Endothelial cell of umbilical vein (primary cell): ENCODE measurements around the gene GABPA. TPM values are rescaled to one million over a fixed set of nuclear protein-coding genes. Genes with fewer than 3 reads are reported as not detected.

Experiments used
- BruUV-seq: library from RNA; stranded (reverse); fragments of 400-500 nt; replicated peaks from 2 replicates; lab custom pipeline; 2021; lab: Mats Ljungman, UMichigan
- CTCF ChIA-PET: fragments of 300-600, 350-600 bp; sonication (Branson Sonifier 250); formaldehyde crosslinking; loops from one replicate; lab custom pipeline; 2021; ENCODE audit warnings: antibody characterized with exemption, inconsistent platforms; lab: Charles Lee
- POLR2A ChIA-PET: fragments of 300-600, 350-600 bp; sonication (Branson Sonifier 250); formaldehyde crosslinking; loops from one replicate; lab custom pipeline; 2021; ENCODE audit warnings: antibody characterized with exemption, inconsistent platforms; lab: Charles Lee
- DNase-seq: peaks from one replicate; pipeline ENCODE4 v3.0.0-alpha.2; 2011; ENCODE audit warnings: low read depth, low spot score
- FAIRE-seq: peaks from 2 replicates; lab custom pipeline; 2011; peaks lifted over from hg19 to GRCh38; lab: Jason Lieb, UNC
- H2AFZ ChIP-seq: 2 replicates; pipeline ENCODE4 v1.6.0; 2012; ENCODE audit warnings: low read depth, low read length, control low read depth, inconsistent platforms
- H3K27ac ChIP-seq: 2 replicates; pipeline ENCODE4 v1.5.1; 2011; ENCODE audit warnings: low read depth, mild to moderate bottlenecking, control low read depth, low read length, moderate library complexity; ENCODE audit not compliant: insufficient read depth
- H3K27me3 ChIP-seq, 2 experiments: 2 replicates each; pipeline versions ENCODE4 v1.6.0 to v1.6.1; 2011; ENCODE audit warnings: low read length in 2 of 2, mixed read lengths in 1 of 2; ENCODE audit not compliant: control insufficient read depth in 2 of 2, insufficient read depth in 2 of 2
- H3K36me3 ChIP-seq, 2 experiments: 2 replicates in 1 of 2; 3 replicates in 1 of 2; pipeline ENCODE4 v1.5.1; 2011; ENCODE audit warnings: low read length in 2 of 2, mild to moderate bottlenecking in 1 of 2, moderate library complexity in 1 of 2; ENCODE audit not compliant: control insufficient read depth in 2 of 2, insufficient read depth in 2 of 2; ENCODE audit errors: extremely low read depth in 1 of 2
- H3K4me1 ChIP-seq: 3 replicates; pipeline ENCODE4 v1.5.1; 2011; ENCODE audit warnings: mild to moderate bottlenecking, low read length; ENCODE audit not compliant: control insufficient read depth, insufficient read depth; ENCODE audit errors: extremely low read depth
- H3K4me2 ChIP-seq: 2 replicates; pipeline ENCODE4 v1.6.1; 2011; ENCODE audit warnings: low read length, control low read depth, mixed read lengths; ENCODE audit not compliant: insufficient read depth
- H3K4me3 ChIP-seq, 3 experiments: fragments of 200-600 bp in 1 of 3; sonication (generic), shearing (Covaris generic) in 1 of 3; replicated peaks in 1 of 3; 2 replicates each; pipeline ENCODE4 v1.5.1; 2011 to 2016; ENCODE audit warnings: control low read depth in 3 of 3, low read length in 3 of 3, mild to moderate bottlenecking in 2 of 3, inconsistent platforms in 1 of 3, low read depth in 1 of 3, moderate library complexity in 1 of 3; ENCODE audit not compliant: insufficient read depth in 1 of 3
- H3K79me2 ChIP-seq: 2 replicates; pipeline ENCODE4 v1.6.0; 2012; ENCODE audit warnings: low read length, inconsistent platforms; ENCODE audit not compliant: control insufficient read depth, insufficient read depth
- H3K9ac ChIP-seq: replicated peaks from 2 replicates; pipeline ENCODE3; 2011; ENCODE audit warnings: low read length, control low read depth; ENCODE audit not compliant: insufficient read depth; ENCODE audit errors: extremely low read depth
- H3K9me1 ChIP-seq: replicated peaks from 3 replicates; pipeline ENCODE4 v1.6.0; 2011; ENCODE audit warnings: mild to moderate bottlenecking, low read length; ENCODE audit not compliant: control insufficient read depth, insufficient read depth; ENCODE audit errors: extremely low read depth
- H3K9me3 ChIP-seq: replicated peaks from 2 replicates; pipeline ENCODE4 v1.5.1; 2012; ENCODE audit warnings: low read length, inconsistent platforms; ENCODE audit not compliant: control insufficient read depth, insufficient read depth
- H4K20me1 ChIP-seq: replicated peaks from 2 replicates; pipeline ENCODE3; 2011; ENCODE audit warnings: mild to moderate bottlenecking, low read length; ENCODE audit not compliant: control insufficient read depth, insufficient read depth; ENCODE audit errors: extremely low read depth
- EZH2 ChIP-seq: IDR thresholded peaks from 2 replicates; pipeline ENCODE4 v1.6.1; 2012; ENCODE audit warnings: borderline replicate concordance, low read depth, mild to moderate bottlenecking, moderate library complexity, low read length, inconsistent platforms; ENCODE audit not compliant: severe bottlenecking
- FOS ChIP-seq: IDR thresholded peaks from 2 replicates; pipeline ENCODE4 v1.6.1; 2011; ENCODE audit warnings: mild to moderate bottlenecking, low read length, moderate library complexity, borderline replicate concordance; ENCODE audit not compliant: insufficient read depth
- GATA2 ChIP-seq: IDR thresholded peaks from 2 replicates; pipeline ENCODE4 v1.7.0; 2011; ENCODE audit warnings: low read depth, mild to moderate bottlenecking, moderate library complexity, mixed read lengths, low read length; ENCODE audit not compliant: insufficient read length, insufficient read depth
- JUN ChIP-seq: IDR thresholded peaks from 2 replicates; pipeline ENCODE4 v1.6.1; 2011; ENCODE audit warnings: borderline replicate concordance, low read depth; ENCODE audit not compliant: insufficient read length, insufficient read depth
- MYC ChIP-seq: IDR thresholded peaks from one replicate; pipeline ENCODE4 v1.6.1; 2011; ENCODE audit warnings: mild to moderate bottlenecking, low read depth, low read length
- POLR2A ChIP-seq: IDR thresholded peaks from 2 replicates; pipeline ENCODE4 v1.6.1; 2012; ENCODE audit warnings: low read depth, mild to moderate bottlenecking, control low read depth, low read length
- POLR2AphosphoS5 ChIP-seq: IDR thresholded peaks from 2 replicates; pipeline ENCODE4 v1.6.1; 2012; ENCODE audit warnings: low read depth, mild to moderate bottlenecking, control low read depth, low read length, moderate library complexity; ENCODE audit not compliant: insufficient read depth
- dilution Hi-C: fragments of 300-500 bp; cut with MboI; formaldehyde crosslinking; loops from one replicate; pipeline ENCODE4 v1.15.0; 2019; ENCODE audit warnings: low sequenced_read_pairs; ENCODE audit not compliant: extremely low pct_ligation_motif_present
- intact Hi-C: fragments of 100-400 bp; cut with micrococcal nuclease; formaldehyde crosslinking; loops from one replicate; pipeline ENCODE4 v1.10.0; 2022
- polyA plus RNA-seq, 4 experiments: library from polyadenylated mRNA; depleted of rRNA in 3 of 4; stranded (reverse) in 3 of 4; unstranded in 1 of 4; fragments of >200 nt; gene quantifications; 2 replicates each; pipeline versions ENCODE4 v1.2.1 to v1.2.3, GENCODE V29; 2011 to 2012; ENCODE audit warnings: missing spikeins in 1 of 4
- total RNA-seq: library from RNA; stranded (reverse); gene quantifications from 2 replicates; pipeline ENCODE4 v1.2.3, GENCODE V29; 2021
- TF ChIP-seq, protein P1 (sequence below), 2 donors: IDR thresholded peaks; 1 replicate in 1 of 2; 2 replicates in 1 of 2; pipeline ENCODE4 v1.5.1; 2011; ENCODE audit warnings: low read length in 2 of 2, mild to moderate bottlenecking in 2 of 2, moderate library complexity in 2 of 2, control low read depth in 1 of 2, inconsistent platforms in 1 of 2, low read depth in 1 of 2; ENCODE audit not compliant: insufficient read depth in 1 of 2; ENCODE audit errors: extremely low read depth in 1 of 2
- TF ChIP-seq, protein P2 (sequence below): IDR thresholded peaks from 2 replicates; pipeline ENCODE4 v1.6.1; 2011; ENCODE audit not compliant: insufficient read depth, insufficient read length

GABPA gene
- total and polyA plus RNA-seq, 2 donors (not counting 3 experiments of a cell fraction or from before 2014, with no cell fraction given) = 5.8 to 21.0 TPM

DNA sequence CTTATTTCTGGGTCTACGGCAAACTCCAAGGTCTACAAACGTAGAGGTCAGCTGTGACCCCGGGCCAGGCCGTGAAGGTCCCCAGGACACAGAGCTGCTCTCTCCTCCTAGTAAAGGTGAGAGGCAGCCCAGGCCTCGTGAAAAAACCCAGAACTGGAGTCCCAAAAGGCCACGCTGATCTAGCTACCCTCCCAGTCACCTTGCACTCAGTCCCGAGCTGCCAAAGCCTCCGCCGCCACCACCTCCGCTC lies 193 bp upstream of the GABPA start:
- Histone ChIP-seq H3K36me3 (peaks cover 0 to 2% of the 10 kb centered on the region in 2 experiments), H2AFZ (peak overlapping the region; percentile 33), H3K4me1 (peaks cover 17% of the 10 kb centered on the region), H3K9ac (peak overlapping the region; percentile 95), H3K4me3 (peak overlapping the region; percentile 58 to 93 (median 79)), H3K9me1 (no peaks in the 10 kb centered on the region), H3K27me3 (no peaks in the 10 kb centered on the region), H3K79me2 (peaks cover 61% of the 10 kb centered on the region), H3K4me2 (peak overlapping the region; percentile 92), H3K27ac (peak overlapping the region; percentile 91), H3K9me3 (no peaks in the 10 kb centered on the region), H4K20me1 (no peaks in the 10 kb centered on the region)
- FAIRE-seq = no peak
- intact Hi-C loops = loop anchor here (1.0 to 2.0 kb wide), 2 partner anchors 26 to 127 kb away; partner anchors contain the start of gene MRPL39
- TF ChIP-seq GATA2 (no peak), JUN (no peak), MYC (no peak), FOS (no peak), POLR2AphosphoS5 (no peak), EZH2 (no peak), POLR2A (no peak)
- TF ChIP-seq, protein P1, sequence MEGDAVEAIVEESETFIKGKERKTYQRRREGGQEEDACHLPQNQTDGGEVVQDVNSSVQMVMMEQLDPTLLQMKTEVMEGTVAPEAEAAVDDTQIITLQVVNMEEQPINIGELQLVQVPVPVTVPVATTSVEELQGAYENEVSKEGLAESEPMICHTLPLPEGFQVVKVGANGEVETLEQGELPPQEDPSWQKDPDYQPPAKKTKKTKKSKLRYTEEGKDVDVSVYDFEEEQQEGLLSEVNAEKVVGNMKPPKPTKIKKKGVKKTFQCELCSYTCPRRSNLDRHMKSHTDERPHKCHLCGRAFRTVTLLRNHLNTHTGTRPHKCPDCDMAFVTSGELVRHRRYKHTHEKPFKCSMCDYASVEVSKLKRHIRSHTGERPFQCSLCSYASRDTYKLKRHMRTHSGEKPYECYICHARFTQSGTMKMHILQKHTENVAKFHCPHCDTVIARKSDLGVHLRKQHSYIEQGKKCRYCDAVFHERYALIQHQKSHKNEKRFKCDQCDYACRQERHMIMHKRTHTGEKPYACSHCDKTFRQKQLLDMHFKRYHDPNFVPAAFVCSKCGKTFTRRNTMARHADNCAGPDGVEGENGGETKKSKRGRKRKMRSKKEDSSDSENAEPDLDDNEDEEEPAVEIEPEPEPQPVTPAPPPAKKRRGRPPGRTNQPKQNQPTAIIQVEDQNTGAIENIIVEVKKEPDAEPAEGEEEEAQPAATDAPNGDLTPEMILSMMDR (IDR thresholded peaks at IDR 0.05; ENCODE audit: extremely low read depth in 1 of 2, insufficient read depth in 1 of 2, low read depth in 1 of 2, low read length in 2 of 2) = no peak
- TF ChIP-seq, protein P2, sequence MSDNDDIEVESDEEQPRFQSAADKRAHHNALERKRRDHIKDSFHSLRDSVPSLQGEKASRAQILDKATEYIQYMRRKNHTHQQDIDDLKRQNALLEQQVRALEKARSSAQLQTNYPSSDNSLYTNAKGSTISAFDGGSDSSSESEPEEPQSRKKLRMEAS = no peak
- no TSS peak for BruUV-seq
- CTCF ChIA-PET = interaction anchor here (1.5 to 2.0 kb wide), 3 partner anchors 17 to 67 kb away, joined by 5 to 9 read pairs (median 6); no protein-coding TSS in a partner anchor
- POLR2A ChIA-PET = interaction anchor here (0.7 kb wide), 1 partner anchor 32 kb away, joined by 3 read pairs; no protein-coding TSS in a partner anchor
- DNase-seq = no peak
- dilution Hi-C loops = no loop called here
